Neural progenitor cell (in vitro differentiated cells): ENCODE measurements around the gene NME4.

Source experiments
- EZH2 ChIP-seq: fragments of 200-600 bp; sonication (generic); IDR thresholded peaks from 2 replicates; pipeline ENCODE4 v1.6.1; 2017; ENCODE audit warnings: antibody characterized with exemption, mild to moderate bottlenecking, moderate library complexity
- EZH2phosphoT487 ChIP-seq: fragments of 200-600 bp; sonication (generic); IDR thresholded peaks from 2 replicates; pipeline ENCODE4 v1.6.1; 2017; ENCODE audit warnings: antibody characterized with exemption
- TF ChIP-seq, protein P1 (sequence below): fragments of 200-600 bp; sonication (generic); IDR thresholded peaks from 2 replicates; pipeline ENCODE4 v1.5.1; 2017; ENCODE audit warnings: antibody characterized with exemption, mild to moderate bottlenecking

DNA sequence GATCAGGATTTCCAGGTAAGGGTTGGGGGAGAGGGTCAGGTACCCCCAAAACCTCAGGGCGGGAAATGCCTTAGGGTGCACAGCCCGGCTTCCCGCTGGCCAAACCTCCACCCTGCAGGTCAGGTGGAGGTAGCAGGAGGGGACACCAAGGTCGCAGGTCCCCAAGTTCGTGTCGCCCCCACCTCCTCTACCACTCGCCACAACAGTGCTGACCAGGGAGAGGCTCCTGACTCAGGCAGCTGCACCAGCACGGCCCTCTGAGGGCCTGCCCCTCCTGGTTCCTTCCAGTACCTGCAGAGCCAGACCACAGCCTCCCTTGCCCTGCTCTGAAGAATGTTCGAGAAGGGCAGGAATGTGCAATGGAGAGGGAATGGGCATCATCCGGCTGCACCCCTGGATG is 30.5 kb upstream of the NME4 start:
- TF ChIP-seq EZH2 (no peak), EZH2phosphoT487 (no peak)
- TF ChIP-seq, protein P1, sequence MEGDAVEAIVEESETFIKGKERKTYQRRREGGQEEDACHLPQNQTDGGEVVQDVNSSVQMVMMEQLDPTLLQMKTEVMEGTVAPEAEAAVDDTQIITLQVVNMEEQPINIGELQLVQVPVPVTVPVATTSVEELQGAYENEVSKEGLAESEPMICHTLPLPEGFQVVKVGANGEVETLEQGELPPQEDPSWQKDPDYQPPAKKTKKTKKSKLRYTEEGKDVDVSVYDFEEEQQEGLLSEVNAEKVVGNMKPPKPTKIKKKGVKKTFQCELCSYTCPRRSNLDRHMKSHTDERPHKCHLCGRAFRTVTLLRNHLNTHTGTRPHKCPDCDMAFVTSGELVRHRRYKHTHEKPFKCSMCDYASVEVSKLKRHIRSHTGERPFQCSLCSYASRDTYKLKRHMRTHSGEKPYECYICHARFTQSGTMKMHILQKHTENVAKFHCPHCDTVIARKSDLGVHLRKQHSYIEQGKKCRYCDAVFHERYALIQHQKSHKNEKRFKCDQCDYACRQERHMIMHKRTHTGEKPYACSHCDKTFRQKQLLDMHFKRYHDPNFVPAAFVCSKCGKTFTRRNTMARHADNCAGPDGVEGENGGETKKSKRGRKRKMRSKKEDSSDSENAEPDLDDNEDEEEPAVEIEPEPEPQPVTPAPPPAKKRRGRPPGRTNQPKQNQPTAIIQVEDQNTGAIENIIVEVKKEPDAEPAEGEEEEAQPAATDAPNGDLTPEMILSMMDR: no peak
